ENCODE data around the gene GSK3B. TPM values are rescaled to one million over a fixed set of nuclear protein-coding genes. Genes with fewer than 3 reads are reported as not detected.
"Not testable (repeated sequence)": the region's sequence is repeated elsewhere in the genome, so short reads cannot be mapped to it uniquely, and the experiment has no call there.

The GSK3B gene
- total RNA-seq, 1 experiment from 2014 or later = 67.1 TPM

- H3K36me3 ChIP-seq (ENCODE audit: insufficient read depth, low read length) = peaks cover 27% of the 10 kb centered on the region; the same call in 1 of the 2 replicates
- H3K27ac ChIP-seq (ENCODE audit: low read length) = no peak overlapping the region
- no peak overlapping the region for H3K9ac ChIP-seq (ENCODE audit: low read length)
- H3K9me3 ChIP-seq (ENCODE audit: low read length) = no peaks in the 10 kb centered on the region
- H3K4me1 ChIP-seq (ENCODE audit: low read length) = no peaks in the 10 kb centered on the region
- H4K20me1 ChIP-seq (ENCODE audit: insufficient read depth, low read depth, low read length) = no peaks in the 10 kb centered on the region
- H2AFZ ChIP-seq (ENCODE audit: low read length) = no peak overlapping the region
- no peaks in the 10 kb centered on the region for H3K9me2 ChIP-seq (replicated peaks; ENCODE audit: insufficient read depth, low read length)
- H3K79me2 ChIP-seq (ENCODE audit: low read length) = peaks cover 48% of the 10 kb centered on the region
- no peaks in the 10 kb centered on the region for H3K27me3 ChIP-seq (ENCODE audit: low read length)
- DNase-seq = no peak
- H3K4me3 ChIP-seq (ENCODE audit: low read length) = no peak overlapping the region
- no peak overlapping the region for H3K4me2 ChIP-seq (ENCODE audit: low read depth, low read length, poor library complexity, severe bottlenecking)
Measured at GRCh38 chr3:119902061-119902460, 192.2 kb downstream of the GSK3B start.

GRCh38 chr3:119901148-119901547 lies 193.1 kb downstream of the GSK3B start:
- Histone ChIP-seq H2AFZ (ENCODE audit: low read length) (no peak overlapping the region), H3K4me2 (ENCODE audit: low read depth, low read length, poor library complexity, severe bottlenecking) (no peak overlapping the region), H3K9me3 (ENCODE audit: low read length) (no peaks in the 10 kb centered on the region), H3K27me3 (ENCODE audit: low read length) (no peaks in the 10 kb centered on the region), H3K27ac (ENCODE audit: low read length) (no peak overlapping the region), H3K4me3 (ENCODE audit: low read length) (no peak overlapping the region), H3K9me2 (replicated peaks; ENCODE audit: insufficient read depth, low read length) (no peaks in the 10 kb centered on the region), H3K36me3 (ENCODE audit: insufficient read depth, low read length) (peaks cover 27% of the 10 kb centered on the region; the same call in 1 of the 2 replicates), H3K9ac (ENCODE audit: low read length) (no peak overlapping the region), H3K79me2 (ENCODE audit: low read length) (peaks cover 42% of the 10 kb centered on the region), H4K20me1 (ENCODE audit: insufficient read depth, low read depth, low read length) (no peaks in the 10 kb centered on the region), H3K4me1 (ENCODE audit: low read length) (no peaks in the 10 kb centered on the region)
- no peak for DNase-seq

DNA sequence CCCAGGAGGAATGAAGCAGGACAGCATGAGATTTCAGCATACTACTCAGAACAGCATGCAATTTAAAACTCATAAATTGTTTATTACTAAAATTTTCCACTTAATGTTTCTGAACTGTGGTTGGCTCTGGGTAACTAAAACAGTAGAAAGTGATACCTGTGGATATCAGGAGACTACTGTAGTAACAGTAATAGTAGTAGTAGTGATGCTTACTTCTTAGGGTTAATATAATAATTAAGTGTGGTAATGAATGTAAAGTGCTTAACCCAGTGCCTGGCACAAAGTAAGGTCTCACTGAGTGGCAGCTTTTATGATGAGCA lies 195.1 kb downstream of the GSK3B start:
- Histone ChIP-seq H3K27me3 (ENCODE audit: low read length) (no peaks in the 10 kb centered on the region), H3K9me3 (ENCODE audit: low read length) (no peaks in the 10 kb centered on the region), H4K20me1 (ENCODE audit: insufficient read depth, low read depth, low read length) (no peaks in the 10 kb centered on the region), H3K4me1 (ENCODE audit: low read length) (peaks cover 7% of the 10 kb centered on the region), H3K9me2 (replicated peaks; ENCODE audit: insufficient read depth, low read length) (no peaks in the 10 kb centered on the region), H3K4me3 (ENCODE audit: low read length) (no peak overlapping the region), H3K27ac (ENCODE audit: low read length) (no peak overlapping the region), H3K4me2 (ENCODE audit: low read depth, low read length, poor library complexity, severe bottlenecking) (no peak overlapping the region), H3K79me2 (ENCODE audit: low read length) (peaks cover 28% of the 10 kb centered on the region), H2AFZ (ENCODE audit: low read length) (no peak overlapping the region), H3K9ac (ENCODE audit: low read length) (no peak overlapping the region), H3K36me3 (ENCODE audit: insufficient read depth, low read length) (peaks cover 18% of the 10 kb centered on the region; the same call in 1 of the 2 replicates)
- no peak for DNase-seq

DNA sequence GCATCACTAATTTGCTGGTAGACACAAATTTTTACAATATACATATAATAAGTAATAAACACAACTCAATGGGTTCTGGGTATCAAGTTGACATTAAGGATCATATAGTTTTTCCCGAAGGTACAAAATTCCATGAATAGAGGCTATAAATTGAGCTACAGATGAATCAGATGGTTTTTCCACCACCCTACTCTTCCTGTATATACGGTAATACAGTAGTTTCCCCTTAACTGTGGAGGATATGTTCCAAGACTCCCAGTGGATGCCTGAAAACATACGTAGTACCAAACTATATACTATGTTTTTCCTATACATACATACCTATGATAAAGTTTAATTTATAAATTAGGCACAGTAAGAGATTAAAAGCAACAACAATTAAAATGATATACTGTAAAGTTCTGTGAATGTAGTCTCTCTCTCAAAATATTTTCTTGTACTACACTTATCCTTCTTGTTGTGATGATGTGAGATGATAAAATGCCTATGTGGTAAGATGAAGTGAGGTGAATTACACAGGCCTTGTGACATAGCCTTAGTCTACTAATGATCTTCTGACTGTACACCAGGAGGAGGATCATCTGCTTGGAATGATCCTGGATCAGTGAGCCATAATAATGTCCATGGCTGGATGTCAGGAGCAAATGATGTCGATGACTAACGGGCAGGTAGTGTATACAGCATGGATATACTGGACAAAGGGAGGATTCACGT lies 195.6 kb downstream of the GSK3B start:
- H3K9ac ChIP-seq (ENCODE audit: low read length) = no peak overlapping the region

GRCh38 chr3:119894195-119894594 lies 200.1 kb downstream of the GSK3B start:
- Histone ChIP-seq H3K27ac (ENCODE audit: low read length) (peak overlapping the region; percentile 22), H3K4me1 (ENCODE audit: low read length) (peaks cover 14% of the 10 kb centered on the region), H3K9me2 (replicated peaks; ENCODE audit: insufficient read depth, low read length) (no peaks in the 10 kb centered on the region), H3K4me2 (ENCODE audit: low read depth, low read length, poor library complexity, severe bottlenecking) (no peak overlapping the region), H3K4me3 (ENCODE audit: low read length) (no peak overlapping the region), H3K79me2 (ENCODE audit: low read length) (peaks cover 25% of the 10 kb centered on the region), H3K27me3 (ENCODE audit: low read length) (no peaks in the 10 kb centered on the region), H3K36me3 (ENCODE audit: insufficient read depth, low read length) (peaks cover 21% of the 10 kb centered on the region), H3K9ac (ENCODE audit: low read length) (no peak overlapping the region), H3K9me3 (ENCODE audit: low read length) (no peaks in the 10 kb centered on the region), H2AFZ (ENCODE audit: low read length) (no peak overlapping the region), H4K20me1 (ENCODE audit: insufficient read depth, low read depth, low read length) (no peaks in the 10 kb centered on the region)
- DNase-seq = no peak

More for the DNA sequence above, 195.6 kb downstream of the GSK3B start:
- Histone ChIP-seq H3K27ac (ENCODE audit: low read length) (no peak overlapping the region), H3K36me3 (ENCODE audit: insufficient read depth, low read length) (peaks cover 13% of the 10 kb centered on the region; the same call in 1 of the 2 replicates), H3K9me3 (ENCODE audit: low read length) (no peaks in the 10 kb centered on the region), H3K9me2 (replicated peaks; ENCODE audit: insufficient read depth, low read length) (no peaks in the 10 kb centered on the region), H2AFZ (ENCODE audit: low read length) (no peak overlapping the region), H3K27me3 (ENCODE audit: low read length) (no peaks in the 10 kb centered on the region), H4K20me1 (ENCODE audit: insufficient read depth, low read depth, low read length) (no peaks in the 10 kb centered on the region), H3K4me2 (ENCODE audit: low read depth, low read length, poor library complexity, severe bottlenecking) (no peak overlapping the region), H3K4me3 (ENCODE audit: low read length) (no peak overlapping the region), H3K79me2 (ENCODE audit: low read length) (peaks cover 24% of the 10 kb centered on the region), H3K4me1 (ENCODE audit: low read length) (peaks cover 13% of the 10 kb centered on the region)
- no peak for DNase-seq

- Histone ChIP-seq H3K4me2 (ENCODE audit: low read depth, low read length, poor library complexity, severe bottlenecking) (no peak overlapping the region), H3K27me3 (ENCODE audit: low read length) (no peaks in the 10 kb centered on the region), H3K4me3 (ENCODE audit: low read length) (no peak overlapping the region), H4K20me1 (ENCODE audit: insufficient read depth, low read depth, low read length) (no peaks in the 10 kb centered on the region), H2AFZ (ENCODE audit: low read length) (no peak overlapping the region), H3K9me3 (ENCODE audit: low read length) (no peaks in the 10 kb centered on the region), H3K36me3 (ENCODE audit: insufficient read depth, low read length) (peaks cover 22% of the 10 kb centered on the region), H3K9me2 (replicated peaks; ENCODE audit: insufficient read depth, low read length) (no peaks in the 10 kb centered on the region), H3K9ac (ENCODE audit: low read length) (no peak overlapping the region), H3K4me1 (ENCODE audit: low read length) (peaks cover 14% of the 10 kb centered on the region), H3K79me2 (ENCODE audit: low read length) (peaks cover 25% of the 10 kb centered on the region), H3K27ac (ENCODE audit: low read length) (peak overlapping the region; percentile 22; the same call in 1 of the 2 replicates)
- no peak for DNase-seq
Measured at GRCh38 chr3:119893769-119894168, 200.5 kb downstream of the GSK3B start.

- H3K9ac ChIP-seq (ENCODE audit: low read length) = no peak overlapping the region
- H3K9me3 ChIP-seq (ENCODE audit: low read length) = no peaks in the 10 kb centered on the region
- H4K20me1 ChIP-seq (ENCODE audit: insufficient read depth, low read depth, low read length) = no peaks in the 10 kb centered on the region
- 0 out of 2 replicates have a peak overlapping the region, but pooled peaks have one; percentile 20 for H3K27ac ChIP-seq (ENCODE audit: low read length)
- DNase-seq = peak; percentile 86
- peaks cover 23% of the 10 kb centered on the region for H3K36me3 ChIP-seq (ENCODE audit: insufficient read depth, low read length)
- no peaks in the 10 kb centered on the region for H3K27me3 ChIP-seq (ENCODE audit: low read length)
- no peak overlapping the region for H3K4me2 ChIP-seq (ENCODE audit: low read depth, low read length, poor library complexity, severe bottlenecking)
- no peak overlapping the region for H3K4me3 ChIP-seq (ENCODE audit: low read length)
- peaks cover 33% of the 10 kb centered on the region for H3K79me2 ChIP-seq (ENCODE audit: low read length)
- H3K9me2 ChIP-seq (replicated peaks; ENCODE audit: insufficient read depth, low read length) = no peaks in the 10 kb centered on the region
- H3K4me1 ChIP-seq (ENCODE audit: low read length) = peaks cover 14% of the 10 kb centered on the region
- no peak overlapping the region for H2AFZ ChIP-seq (ENCODE audit: low read length)
Measured at GRCh38 chr3:119891944-119892721, 202.1 kb downstream of the GSK3B start.

DNA sequence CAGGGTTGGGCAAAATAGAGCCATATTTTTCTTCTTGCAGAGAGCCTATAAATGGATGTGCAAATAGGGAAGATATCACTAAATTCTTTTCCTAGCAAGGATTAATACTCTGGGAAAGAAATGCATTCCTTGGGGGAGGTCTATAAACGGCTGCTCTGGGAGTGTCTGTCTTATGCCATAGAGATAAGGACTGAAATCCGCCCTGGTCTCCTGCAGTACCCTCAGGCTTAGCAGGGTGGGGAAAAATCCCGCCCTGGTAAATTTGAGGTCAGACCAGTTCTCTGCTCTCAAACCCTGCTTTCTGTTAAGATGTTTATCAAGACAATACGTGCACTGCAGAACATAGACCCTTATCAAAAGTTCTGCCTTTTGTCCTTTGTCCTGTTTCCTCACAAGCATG lies 205.6 kb downstream of the GSK3B start:
- not testable (repeated sequence) for H3K9ac ChIP-seq (ENCODE audit: low read length); H3K27ac ChIP-seq (ENCODE audit: low read length); H3K9me2 ChIP-seq (replicated peaks; ENCODE audit: insufficient read depth, low read length); H3K27me3 ChIP-seq (ENCODE audit: low read length); H3K9me3 ChIP-seq (ENCODE audit: low read length); H4K20me1 ChIP-seq (ENCODE audit: insufficient read depth, low read depth, low read length); H2AFZ ChIP-seq (ENCODE audit: low read length); H3K4me3 ChIP-seq (ENCODE audit: low read length); H3K4me1 ChIP-seq (ENCODE audit: low read length); DNase-seq; H3K4me2 ChIP-seq (ENCODE audit: low read depth, low read length, poor library complexity, severe bottlenecking)
- Histone ChIP-seq H3K79me2 (ENCODE audit: low read length) (peaks cover 66% of the 10 kb centered on the region), H3K36me3 (ENCODE audit: insufficient read depth, low read length) (peaks cover 20% of the 10 kb centered on the region)

All from Karpas-422 (cell line).